ENCODE results near the gene CFAP74.

DNA sequence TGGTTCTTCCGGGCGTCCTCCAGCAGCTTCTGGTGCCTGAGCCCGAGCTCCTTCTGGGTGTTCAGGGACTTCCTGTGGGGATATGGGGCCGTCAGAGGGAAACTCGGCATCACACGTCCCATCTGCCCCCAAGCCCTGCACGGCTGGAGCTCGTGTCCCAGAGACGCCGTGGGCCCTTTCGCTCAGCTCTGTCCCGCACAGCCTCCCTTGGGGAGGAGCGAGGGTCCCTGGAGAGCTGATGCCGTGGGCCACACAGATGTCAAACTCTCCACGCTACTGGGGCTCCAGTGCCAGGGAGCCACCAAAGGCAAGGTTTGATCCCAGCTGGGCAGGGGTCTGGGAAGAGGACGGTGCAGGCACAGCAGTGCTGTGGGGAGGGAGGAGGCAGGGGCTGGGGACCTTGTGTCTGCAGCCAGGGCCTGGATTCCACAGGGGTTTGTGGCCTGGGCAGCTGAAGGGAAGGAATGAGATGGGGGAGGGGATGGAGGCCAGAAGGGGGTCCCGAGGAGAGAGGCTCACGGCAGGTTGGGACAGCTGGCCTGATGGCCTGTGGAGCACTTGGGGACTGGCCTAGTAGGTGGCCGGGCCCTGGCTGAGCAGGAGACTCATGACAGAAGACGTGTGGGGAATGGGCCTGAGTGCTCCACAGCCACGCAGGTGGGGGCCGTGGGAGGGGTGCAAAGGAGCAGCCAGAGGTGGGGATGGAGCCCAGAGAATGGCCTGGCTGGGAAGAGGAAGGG, 30.4 kb downstream of the CFAP74 start:
- no peak for TF ChIP-seq EZH2 (IDR thresholded peaks at IDR 0.05; ENCODE audit: low read length)
- TF ChIP-seq, protein P1, sequence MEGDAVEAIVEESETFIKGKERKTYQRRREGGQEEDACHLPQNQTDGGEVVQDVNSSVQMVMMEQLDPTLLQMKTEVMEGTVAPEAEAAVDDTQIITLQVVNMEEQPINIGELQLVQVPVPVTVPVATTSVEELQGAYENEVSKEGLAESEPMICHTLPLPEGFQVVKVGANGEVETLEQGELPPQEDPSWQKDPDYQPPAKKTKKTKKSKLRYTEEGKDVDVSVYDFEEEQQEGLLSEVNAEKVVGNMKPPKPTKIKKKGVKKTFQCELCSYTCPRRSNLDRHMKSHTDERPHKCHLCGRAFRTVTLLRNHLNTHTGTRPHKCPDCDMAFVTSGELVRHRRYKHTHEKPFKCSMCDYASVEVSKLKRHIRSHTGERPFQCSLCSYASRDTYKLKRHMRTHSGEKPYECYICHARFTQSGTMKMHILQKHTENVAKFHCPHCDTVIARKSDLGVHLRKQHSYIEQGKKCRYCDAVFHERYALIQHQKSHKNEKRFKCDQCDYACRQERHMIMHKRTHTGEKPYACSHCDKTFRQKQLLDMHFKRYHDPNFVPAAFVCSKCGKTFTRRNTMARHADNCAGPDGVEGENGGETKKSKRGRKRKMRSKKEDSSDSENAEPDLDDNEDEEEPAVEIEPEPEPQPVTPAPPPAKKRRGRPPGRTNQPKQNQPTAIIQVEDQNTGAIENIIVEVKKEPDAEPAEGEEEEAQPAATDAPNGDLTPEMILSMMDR (optimal IDR thresholded peaks at IDR 0.05 in 1 of 3, IDR thresholded peaks at IDR 0.05 in 1 of 3, conservative IDR thresholded peaks at IDR 0.05 in 1 of 3; ENCODE audit: extremely low read depth in 1 of 3, insufficient read depth in 2 of 3, low read length in 3 of 3): no peak
